Stimulated activated CD4-positive, alpha-beta T cell treated with anti-CD3 and anti-CD28 coated beads, Interleukin-4, amount 100 ng/mL, for 48 hours (primary cell): ENCODE data around the gene PALD1.

ENCODE experiments used
- DNase-seq, 2 donors: peaks; one replicate each; pipeline ENCODE4 v3.0.0-alpha.2; 2020; ENCODE audit warnings: low read depth in 2 of 2

The PALD1 gene

GRCh38 chr10:70589762-70590654 lies 111.4 kb downstream of the PALD1 start:
- DNase-seq, result no peak

GRCh38 chr10:70590655-70591416 lies 112.3 kb downstream of the PALD1 start:
- DNase-seq, result no peak

- DNase-seq, result no peak
These were observed 113.7 kb downstream of the PALD1 start for GRCh38 chr10:70592186-70592735.

- DNase-seq, result no peak
These were observed 114.4 kb downstream of the PALD1 start for GRCh38 chr10:70592746-70593512.

- DNase-seq, result no peak
These were observed 114.9 kb downstream of the PALD1 start for GRCh38 chr10:70593513-70593890.

- DNase-seq, result no peak
These were observed 115.6 kb downstream of the PALD1 start for GRCh38 chr10:70594161-70594560.

- DNase-seq, result no peak
These were observed 117.0 kb downstream of the PALD1 start for GRCh38 chr10:70595566-70596016.

- no peak for DNase-seq
These were observed 117.7 kb downstream of the PALD1 start for GRCh38 chr10:70596110-70596798.

- no peak for DNase-seq
These were observed 118.6 kb downstream of the PALD1 start for GRCh38 chr10:70596860-70597809.

GRCh38 chr10:70597856-70598815 lies 119.6 kb downstream of the PALD1 start:
- no peak for DNase-seq

- no peak for DNase-seq
These were observed 120.3 kb downstream of the PALD1 start for GRCh38 chr10:70598857-70599295.

- no peak for DNase-seq
These were observed 120.8 kb downstream of the PALD1 start for GRCh38 chr10:70599319-70599718.

- no peak for DNase-seq
These were observed 121.2 kb downstream of the PALD1 start for GRCh38 chr10:70599791-70600190.

GRCh38 chr10:70600512-70601395 lies 122.2 kb downstream of the PALD1 start:
- no peak for DNase-seq

- DNase-seq, result no peak
These were observed 123.2 kb downstream of the PALD1 start for GRCh38 chr10:70601746-70602145.

GRCh38 chr10:70602665-70603448 lies 124.3 kb downstream of the PALD1 start, which contains the start of gene PRF1:
PRF1 (minus strand) TSS chr10:70602741; CDS start chr10:70600902, 1,839 bp downstream.
- peak; percentile 46 to 63 for DNase-seq

GRCh38 chr10:70603449-70603801 lies 124.9 kb downstream of the PALD1 start:
- DNase-seq, result no peak
